HG03066 (cell line): ENCODE results near the gene CBX4.

Source experiments
- ATAC-seq: cut with Tn5 transposase; IDR thresholded peaks from one replicate; pipeline ENCODE4 v1.9.1; 2021; ENCODE audit warnings: low read depth; ENCODE audit not compliant: unreplicated experiment

Gene CBX4

DNA sequence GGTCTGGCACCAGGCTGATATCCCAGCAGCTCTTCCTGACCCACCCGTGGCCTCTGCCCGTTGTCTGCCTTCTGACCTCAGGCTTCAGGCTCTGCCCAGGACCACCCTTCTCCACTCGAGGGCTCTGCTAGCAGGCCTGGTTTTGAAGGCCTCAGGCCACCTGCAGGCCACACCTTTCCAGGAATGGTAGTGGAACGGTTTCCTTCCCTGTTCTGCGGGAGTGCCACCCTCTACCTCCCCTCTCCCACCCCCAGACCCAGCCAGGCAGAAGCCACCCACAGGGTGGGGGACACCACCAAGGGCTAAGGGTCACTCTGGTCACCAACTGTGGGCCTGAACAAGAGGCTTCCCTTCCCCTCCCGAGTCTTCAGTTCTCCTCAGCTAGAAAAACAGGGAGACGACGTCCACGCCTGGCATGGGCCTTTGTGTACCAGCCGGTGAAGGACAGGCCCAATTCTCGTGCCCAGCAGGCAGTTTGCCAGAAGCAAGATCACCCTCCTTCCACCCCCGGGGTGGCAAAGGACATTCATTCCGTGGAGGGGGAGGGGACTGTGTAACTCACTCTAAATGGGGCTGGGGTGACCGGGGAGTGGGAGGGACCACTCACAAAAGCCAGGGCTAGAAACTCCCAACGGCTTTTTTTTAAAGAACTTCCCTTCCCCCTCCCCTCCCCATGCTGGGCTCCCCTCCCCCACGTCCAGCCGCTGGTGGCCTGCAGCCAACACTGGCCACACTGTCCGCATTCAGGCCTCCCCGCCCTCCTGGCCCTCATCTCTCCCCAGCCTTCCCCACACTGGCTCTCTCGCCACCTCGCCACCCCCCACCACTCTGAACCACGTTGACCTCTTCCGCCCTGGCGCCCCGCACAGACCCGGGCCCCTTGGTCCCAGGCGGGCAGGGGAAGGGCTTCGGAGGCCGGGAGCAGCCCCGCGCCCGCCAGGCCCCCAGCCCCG, 7.7 kb downstream of the CBX4 start:
- no peak for ATAC-seq

DNA sequence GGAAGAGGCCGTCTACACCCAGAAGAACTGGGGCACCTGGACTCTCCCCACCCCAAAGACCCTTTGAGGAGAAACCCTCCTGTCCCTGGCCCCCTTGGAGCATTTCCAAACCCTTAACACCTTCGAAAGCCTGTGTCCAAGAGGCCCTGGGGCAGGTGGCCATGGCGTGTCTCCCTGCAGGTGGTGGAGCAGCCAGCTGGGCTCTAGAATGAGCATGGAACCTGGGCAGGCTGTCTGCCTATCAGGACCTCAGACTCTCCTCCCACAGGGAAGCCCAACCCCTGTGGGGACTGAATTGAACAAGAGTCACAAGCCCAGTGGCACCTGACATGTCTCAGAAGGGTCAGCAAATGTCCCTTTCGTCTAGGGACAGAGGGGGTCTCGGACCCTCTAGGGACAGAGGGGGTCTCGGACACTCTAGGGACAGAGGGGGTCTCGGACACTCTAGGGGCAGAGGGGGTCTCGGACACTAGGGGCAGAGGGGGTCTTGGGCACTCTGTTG, 8.4 kb downstream of the CBX4 start:
- no peak for ATAC-seq

DNA sequence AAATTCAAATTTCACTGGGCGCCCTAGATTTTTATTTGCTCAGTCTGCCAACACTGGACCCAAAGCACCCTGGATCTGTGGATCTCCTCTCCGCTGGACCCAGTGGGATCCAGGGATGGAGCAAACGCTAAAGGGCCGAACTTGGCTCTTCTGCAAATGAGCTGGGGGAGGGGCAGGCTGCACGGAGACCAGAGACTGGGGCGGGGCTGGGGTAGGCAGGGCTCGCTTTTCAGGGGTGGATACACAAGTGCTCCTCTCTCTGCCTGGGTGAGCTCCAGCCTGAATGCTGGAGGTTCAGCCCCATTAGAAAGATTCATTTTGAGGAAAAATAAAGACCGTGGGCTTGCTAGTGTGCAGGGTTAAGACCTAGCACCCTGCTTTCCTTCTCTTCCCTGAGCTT, 8.9 kb downstream of the CBX4 start:
- ATAC-seq: no peak

DNA sequence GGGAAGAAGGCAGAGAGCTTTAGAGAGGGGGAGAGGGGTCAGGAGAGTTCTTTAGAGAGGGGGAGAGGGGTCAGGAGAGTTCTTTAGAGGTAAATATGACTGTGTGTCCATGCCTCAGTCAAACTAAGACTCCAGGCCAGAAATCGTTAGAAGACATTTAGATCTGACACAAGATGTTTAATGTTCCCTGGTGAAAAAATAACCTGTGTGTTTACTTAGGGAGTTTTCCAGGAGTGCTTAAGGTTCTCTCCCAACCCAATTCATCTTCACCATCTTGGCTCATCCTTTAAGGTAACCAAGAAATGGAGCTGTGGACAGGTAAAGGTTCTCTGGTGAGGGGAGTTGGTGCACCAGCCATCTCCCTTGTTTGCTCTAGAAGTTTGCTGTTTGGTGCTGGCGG, 9.8 kb downstream of the CBX4 start:
- ATAC-seq: no peak

DNA sequence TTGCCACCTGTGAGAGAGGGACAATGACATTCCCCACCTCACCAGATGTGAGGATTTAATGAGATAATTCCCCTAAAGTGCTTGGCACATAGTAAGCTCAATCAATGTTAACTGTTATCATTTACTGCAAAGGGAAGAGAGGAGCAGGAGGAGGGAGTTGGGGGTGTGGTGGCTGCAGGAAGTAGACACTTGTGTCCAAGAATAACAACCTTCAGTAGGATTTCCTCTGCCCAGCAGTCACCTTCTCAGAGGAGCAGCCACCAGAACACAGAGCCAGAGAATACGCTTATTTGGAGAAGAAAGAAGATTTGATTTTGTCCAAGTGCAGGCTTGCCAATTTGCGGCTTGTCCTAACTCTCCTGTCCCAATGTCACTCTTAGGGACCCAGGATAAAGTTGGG, 10.2 kb downstream of the CBX4 start:
- no peak for ATAC-seq

DNA sequence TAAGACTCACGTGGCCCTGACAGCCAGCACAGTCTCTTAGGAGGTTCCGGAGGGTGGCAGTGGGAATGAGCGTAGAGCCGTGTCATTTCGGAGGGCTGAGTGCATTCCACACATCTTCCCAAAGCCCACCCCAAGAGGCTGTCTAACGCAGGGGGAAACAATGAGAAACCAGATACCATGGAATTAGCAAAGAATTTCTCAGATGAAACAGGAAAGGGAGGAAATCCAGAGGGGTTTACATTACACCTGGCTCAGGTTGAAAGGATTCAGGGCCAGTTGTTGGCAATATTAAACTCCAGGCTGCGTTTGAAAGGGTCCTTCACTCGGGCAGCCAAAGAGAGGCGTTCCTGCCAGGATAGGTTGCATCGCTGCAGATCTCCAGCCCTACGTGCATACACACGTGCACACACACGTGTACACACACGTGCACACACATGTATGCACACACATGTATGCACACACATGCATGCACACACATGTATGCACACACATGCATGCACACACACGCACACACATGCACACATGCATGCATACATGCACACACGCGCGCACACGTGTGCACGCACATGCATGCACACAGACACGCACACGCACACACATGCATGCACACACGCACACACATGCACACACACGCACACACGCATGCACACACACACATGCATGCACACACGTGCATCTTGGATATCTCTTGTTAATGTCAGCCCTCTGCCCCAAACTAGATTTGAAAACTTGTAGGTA, 12.2 kb downstream of the CBX4 start:
- no peak for ATAC-seq

DNA sequence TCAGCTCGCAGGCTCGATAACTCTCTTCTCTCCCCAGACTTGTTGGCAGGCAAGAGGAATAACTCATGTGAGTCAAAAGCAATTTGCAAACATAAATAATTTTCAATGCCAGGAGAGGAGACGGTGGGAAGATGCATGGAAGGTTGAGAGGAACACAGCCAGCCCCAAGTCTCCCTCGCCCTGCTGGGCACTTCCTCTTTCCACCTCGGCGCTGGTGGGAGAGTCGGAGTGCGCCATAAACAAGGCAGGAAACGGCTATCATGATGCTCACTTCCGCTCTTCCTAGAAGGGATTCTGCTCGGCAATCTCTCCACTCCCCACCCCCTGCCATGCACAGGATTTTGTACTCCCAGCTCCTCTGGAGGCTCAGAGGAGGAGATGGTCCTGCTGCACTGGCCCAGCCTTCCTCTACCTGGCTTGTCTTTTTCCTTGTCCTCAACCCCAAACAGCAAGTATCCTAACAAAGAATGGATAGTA, 13.0 kb downstream of the CBX4 start:
- no peak for ATAC-seq

DNA sequence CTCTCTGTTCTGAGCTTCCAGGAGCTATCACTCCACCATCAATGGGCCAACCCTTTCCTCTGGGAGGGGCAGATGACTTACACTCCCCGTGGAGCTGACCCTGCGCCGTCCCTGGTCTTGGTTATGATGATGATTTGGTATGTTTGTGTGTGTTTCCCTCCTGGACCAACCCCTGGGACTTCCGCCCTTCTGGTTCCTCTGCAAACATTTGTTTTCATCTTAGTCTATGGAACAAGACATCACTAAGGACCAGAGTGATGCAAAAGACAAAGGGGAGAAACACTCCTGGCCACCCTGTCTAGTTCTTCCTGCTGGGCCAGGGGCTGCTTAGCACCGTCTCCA, 13.7 kb downstream of the CBX4 start:
- ATAC-seq: no peak

DNA sequence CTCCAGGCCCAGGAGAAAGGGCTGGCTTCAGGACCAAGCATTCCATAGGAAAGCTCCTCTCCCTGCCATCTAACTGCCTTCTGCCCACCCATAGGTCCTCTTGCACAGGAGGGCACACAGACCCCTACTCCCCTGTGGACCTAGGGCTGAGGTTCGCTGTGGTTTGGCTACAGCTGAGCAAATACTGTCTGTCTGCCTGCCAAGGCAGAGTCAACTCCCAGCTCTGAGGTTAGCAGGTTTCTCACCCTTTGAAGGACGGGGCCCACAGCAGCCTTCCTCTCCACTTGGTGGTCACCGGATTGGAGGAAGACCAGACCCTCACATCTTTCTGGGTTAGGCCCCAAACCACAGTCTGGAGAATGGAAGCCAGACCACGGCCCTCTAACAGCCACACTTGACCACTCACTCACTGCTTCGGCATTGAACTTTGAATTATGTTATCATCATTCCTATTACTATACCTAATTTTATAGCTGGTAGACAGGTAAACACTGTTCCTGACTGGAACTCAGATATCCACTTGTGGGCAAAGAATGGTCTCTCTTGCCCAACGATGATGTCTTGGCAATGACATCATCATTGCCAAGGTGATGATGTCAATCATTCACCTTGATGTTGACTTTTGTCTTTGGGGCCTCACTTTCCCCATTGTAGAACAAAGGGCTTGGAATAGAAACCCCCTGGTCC, 14.2 kb downstream of the CBX4 start:
- no peak for ATAC-seq

DNA sequence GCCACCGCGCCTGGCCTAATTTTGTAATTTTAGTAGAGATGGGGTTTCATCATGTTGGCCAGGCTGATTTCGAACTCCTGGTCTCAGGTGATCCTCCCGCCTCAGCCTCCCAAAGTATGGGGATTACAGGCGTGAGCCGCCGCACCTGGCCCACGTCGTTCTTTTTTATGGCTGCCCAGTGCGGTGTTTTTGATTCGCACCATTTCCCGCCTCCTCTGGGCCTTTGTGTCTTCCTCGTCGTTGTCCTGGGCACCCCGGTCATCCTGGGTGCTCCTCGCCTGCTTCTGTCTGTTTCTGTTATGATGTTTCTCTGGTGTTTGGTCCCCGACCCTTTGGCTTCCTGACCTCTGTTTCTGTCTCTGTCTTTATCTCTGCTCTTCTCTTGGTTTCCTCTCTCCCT, 15.0 kb downstream of the CBX4 start:
- ATAC-seq: no peak

DNA sequence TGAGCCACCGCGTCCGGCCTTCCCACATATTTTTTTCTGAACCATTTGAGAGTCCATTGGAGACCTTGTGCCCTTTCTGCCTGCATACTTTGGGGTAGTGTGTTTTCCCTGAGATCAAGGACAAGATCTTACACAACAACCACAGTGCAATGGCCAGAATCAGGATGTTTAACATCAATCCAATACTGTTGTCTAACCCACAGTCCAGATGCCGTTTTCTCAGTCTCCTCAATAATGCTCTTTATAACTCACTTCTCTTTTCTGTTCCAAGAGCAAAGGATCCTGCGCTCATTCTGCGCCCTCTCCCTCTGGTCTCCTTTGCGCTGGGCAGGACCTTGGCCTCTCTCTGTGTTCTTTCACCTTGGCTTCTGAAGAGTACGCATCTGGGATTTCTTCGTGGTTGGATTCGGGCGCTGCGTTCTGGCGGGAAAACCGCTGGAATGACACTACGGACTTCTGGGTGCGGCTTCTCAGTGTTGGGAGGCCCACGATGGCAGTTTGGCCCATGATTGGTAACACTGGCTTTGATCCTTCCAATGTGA, 16.6 kb downstream of the CBX4 start:
- ATAC-seq: no peak

DNA sequence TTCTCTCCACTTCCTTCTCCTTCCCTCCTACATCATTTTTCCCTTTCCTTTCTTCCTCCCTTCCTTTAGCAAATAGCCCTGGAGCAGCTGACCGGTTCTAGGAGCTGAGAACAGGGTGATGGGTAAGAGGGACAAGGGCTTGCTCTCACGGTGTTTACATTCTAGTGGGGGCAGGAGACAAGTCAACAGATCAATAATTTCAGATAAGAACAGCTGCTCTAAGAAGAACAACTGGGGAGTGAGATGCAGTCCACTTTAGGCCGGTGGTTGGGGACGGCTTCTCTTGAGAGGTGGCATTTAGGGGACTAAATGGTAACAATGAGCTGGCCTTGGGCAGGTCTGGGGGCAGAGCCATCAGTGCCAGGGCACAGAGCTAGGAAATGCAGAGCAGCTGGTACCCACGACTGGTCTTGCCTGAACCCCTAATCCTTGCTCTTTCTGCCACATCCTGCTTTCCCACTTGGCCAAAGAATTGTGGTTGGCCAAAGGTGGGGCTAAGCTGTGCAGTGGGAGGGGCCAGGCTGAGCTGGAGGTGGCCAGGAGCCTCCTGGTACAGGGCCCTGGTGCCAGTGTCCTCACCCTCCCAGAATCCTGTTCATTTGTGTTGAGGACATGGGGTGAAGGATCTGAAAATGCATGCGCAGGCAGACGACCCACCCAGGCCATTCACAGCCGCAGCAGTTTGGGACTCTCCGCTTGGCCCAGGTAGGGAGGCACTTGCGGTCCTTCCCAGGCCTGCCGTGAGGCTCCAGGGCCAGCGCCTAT, 17.7 kb downstream of the CBX4 start:
- no peak for ATAC-seq

DNA sequence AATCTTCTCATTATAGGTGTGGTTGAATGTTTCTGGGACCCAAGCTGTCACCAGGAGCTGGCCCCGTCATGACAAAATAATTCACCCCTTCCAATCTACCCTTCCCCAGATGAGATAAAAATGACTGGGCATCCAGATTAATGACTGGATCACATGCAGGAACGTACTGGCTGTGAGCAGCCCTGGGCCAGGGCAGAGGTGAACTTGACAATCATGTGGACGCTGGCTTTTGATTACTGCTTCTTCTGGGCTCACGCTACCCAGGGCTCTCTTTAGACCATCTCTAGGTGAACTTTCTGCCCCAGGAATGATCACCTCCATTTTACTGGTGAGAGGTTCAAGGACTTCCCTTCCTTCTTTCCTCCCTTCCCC, 18.3 kb downstream of the CBX4 start:
- no peak for ATAC-seq

DNA sequence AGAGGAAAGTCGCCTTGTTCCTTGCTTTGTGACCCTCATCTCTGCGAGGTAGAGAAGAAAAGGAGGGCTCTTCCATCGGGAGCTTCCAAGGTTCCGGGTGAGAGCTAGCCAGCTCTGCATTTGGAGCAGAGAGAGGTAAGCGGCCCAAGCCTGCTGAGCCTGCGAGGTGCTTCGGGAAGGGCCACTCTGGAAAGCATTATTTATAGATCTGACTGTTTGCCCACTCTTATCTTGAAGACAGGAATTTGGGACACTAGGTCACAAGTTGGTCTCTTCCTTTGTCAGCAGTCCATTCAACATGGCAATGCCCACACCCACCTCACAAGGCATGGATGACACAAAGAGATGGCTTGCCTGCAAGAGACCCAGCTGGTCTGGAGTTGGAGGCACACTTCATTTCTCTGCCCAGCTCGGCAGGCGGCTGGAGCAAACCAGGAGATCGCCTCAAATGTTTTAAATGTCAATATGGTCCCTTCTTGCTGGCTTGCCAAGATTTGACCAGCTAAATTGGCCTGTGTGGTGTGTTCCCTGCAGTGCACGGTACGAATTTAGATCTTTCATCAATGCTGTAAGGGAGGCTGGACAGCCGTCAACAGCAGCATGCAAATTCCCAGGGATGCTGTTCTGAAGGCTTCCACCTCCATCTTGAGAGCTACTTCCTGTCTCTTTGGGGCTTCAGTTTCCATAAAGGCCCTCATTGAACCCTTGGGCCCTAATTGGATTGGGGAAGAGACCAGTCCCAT, 19.5 kb downstream of the CBX4 start:
- ATAC-seq: no peak

DNA sequence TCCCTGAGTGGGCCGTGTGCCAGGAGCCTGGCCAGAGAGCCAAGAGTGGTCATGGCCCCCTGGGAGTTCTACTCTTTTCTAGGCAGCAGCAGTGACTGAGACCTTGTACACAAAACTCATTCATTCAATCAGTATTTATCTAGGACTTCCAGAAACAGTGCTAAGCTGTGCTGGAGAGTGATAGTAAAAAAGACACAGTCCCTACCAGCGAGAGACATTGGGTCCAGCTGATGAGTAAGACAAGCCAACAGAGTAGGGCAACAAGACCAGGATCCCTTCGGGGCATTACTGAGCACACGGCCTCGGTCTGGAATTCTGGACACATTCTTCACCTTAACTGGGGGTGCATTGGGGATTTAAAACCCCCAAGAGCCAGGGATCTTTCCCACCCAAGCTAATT, 20.2 kb downstream of the CBX4 start:
- no peak for ATAC-seq

DNA sequence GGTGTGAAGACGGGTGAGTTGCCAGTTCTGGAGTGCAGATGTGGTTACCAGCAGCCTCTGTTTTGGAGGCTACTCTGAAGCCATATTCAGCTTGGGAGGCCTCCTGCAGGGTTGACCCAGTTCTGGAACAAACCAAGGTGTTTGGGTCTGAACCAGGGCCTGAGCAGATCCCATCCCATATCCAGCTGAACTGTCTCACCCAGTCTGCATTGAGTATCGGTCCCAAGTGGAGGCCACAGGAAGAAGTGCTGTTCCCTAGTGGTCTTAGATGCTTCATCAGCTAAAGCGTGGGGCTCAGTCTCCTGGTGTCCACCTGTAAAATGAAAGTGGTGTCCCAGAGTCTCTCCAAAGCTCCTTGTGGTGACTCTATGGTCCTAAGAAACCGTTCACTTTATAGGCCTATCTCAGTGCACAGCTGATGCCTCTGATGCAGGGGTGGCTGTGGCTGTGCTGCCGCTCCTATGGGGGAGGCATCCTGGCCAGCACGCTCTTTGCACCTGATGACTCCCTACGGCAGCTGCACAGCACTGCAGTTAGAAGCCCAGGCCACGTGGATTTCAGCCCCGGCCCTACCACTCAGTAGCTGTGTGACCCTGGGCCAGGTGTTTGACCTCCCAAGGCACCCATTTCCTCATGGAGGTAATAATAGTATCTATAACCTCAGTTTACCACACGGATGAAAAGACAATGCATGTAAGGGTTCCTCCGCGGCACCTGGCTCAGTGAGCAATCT, 21.0 kb downstream of the CBX4 start:
- no peak for ATAC-seq

DNA sequence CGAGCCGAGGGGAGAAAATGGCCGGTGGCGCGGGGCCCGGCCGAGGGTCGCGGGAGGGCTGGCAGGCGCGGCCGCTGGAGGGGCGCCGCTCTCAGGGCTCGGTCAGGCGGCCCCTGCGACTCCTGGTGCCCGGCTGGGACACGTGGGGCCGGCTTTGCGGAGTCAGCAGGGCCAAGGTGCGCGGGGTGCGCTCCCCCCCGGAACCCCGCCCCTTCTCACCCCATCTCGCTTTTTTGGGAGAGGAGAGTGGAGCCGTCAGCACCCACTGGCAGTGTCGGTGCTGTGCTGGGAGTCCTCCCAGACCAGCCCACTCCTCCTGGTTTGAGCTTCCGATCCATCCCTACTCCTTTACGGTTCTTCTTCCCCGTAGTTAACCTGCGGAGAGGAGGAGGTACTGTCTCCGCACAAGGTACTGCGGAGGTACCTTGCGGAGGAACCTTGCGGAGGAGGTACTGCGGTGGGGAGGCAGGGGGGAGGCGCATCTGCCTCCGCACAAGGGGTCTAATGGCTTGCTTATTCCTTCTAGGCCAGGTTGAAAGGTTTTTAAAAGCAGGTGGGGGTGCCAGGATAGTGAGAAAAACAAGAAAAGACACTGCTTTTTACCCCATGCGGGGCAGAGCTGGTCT, 23.3 kb downstream of the CBX4 start:
- ATAC-seq: no peak
